SK-N-SH treated with all-trans-retinoic acid at 6 μM for 48 hours (cell line): Measurements from ENCODE around the gene FGGY.
A peak's percentile ranks its signal among the peaks of the same experiment; 100 is the strongest.

Experiments used
- ATAC-seq: fragments of 200-7000 bp; cut with Tn5 transposase; 3 replicates; pipeline ENCODE4 v1.9.1; 2020; ENCODE audit warnings: mild to moderate bottlenecking, moderate library complexity
- ARNTL ChIP-seq: fragments of 450-650 bp; formaldehyde crosslinking; IDR thresholded peaks from 2 replicates; pipeline ENCODE4 v1.5.0; 2020; ENCODE audit warnings: low read depth, mild to moderate bottlenecking, moderate library complexity, borderline replicate concordance
- BACH2 ChIP-seq: fragments of 250-450 bp; sonication (Bioruptor Pico); IDR thresholded peaks from 2 replicates; pipeline ENCODE4 v1.9.0; 2021; ENCODE audit warnings: mild to moderate bottlenecking, borderline replicate concordance
- CSDC2 ChIP-seq: fragments of 250-450 bp; sonication (Bioruptor Pico); IDR thresholded peaks from 2 replicates; pipeline ENCODE4 v1.5.0; 2020; ENCODE audit warnings: mild to moderate bottlenecking, moderate library complexity
- ESRRG ChIP-seq: fragments of 250-450 bp; sonication (Bioruptor Pico); IDR thresholded peaks from 2 replicates; pipeline ENCODE4 v1.6.1; 2021; ENCODE audit warnings: mild to moderate bottlenecking
- GLIS3 ChIP-seq: fragments of 250-450 bp; sonication (Bioruptor Pico); IDR thresholded peaks from 2 replicates; pipeline ENCODE4 v1.5.0; 2020; ENCODE audit warnings: mild to moderate bottlenecking, moderate library complexity
- ISL1 ChIP-seq: fragments of 250-450 bp; sonication (Bioruptor Pico); IDR thresholded peaks from 2 replicates; pipeline ENCODE4 v2.1.2; 2022; ENCODE audit warnings: mild to moderate bottlenecking, moderate library complexity
- OSR1 ChIP-seq: fragments of 250-450 bp; sonication (Bioruptor Pico); IDR thresholded peaks from 2 replicates; pipeline ENCODE4 v1.8.0; 2022; ENCODE audit warnings: moderate library complexity, mild to moderate bottlenecking, inconsistent platforms
- PPARA ChIP-seq: fragments of 250-450 bp; sonication (Bioruptor Pico); IDR thresholded peaks from 2 replicates; pipeline ENCODE4 v1.5.0; 2020; ENCODE audit warnings: mild to moderate bottlenecking, borderline replicate concordance
- RARB ChIP-seq: fragments of 250-450 bp; sonication (Bioruptor Pico); IDR thresholded peaks from 2 replicates; pipeline ENCODE4 v1.8.0; 2021; ENCODE audit warnings: mild to moderate bottlenecking, moderate library complexity
- SNAI2 ChIP-seq: fragments of 250-450 bp; sonication (Bioruptor Pico); IDR thresholded peaks from 2 replicates; pipeline ENCODE4 v1.5.0; 2020; ENCODE audit warnings: mild to moderate bottlenecking, moderate library complexity
- TCF4 ChIP-seq: fragments of 250-450 bp; sonication (Bioruptor Pico); IDR thresholded peaks from 2 replicates; pipeline ENCODE4 v1.8.0; 2021; ENCODE audit warnings: mild to moderate bottlenecking, moderate library complexity, borderline replicate concordance
- TOX ChIP-seq: fragments of 250-450 bp; sonication (Bioruptor Pico); IDR thresholded peaks from 2 replicates; pipeline ENCODE4 v1.8.0; 2021; ENCODE audit warnings: mild to moderate bottlenecking, moderate library complexity, borderline replicate concordance
- ZNF565 ChIP-seq: fragments of 450-650 bp; formaldehyde crosslinking; conservative IDR thresholded peaks from 2 replicates; pipeline ENCODE4 v1.5.0; 2020; ENCODE audit warnings: low read depth, mild to moderate bottlenecking, moderate library complexity
- ZNF8 ChIP-seq: fragments of 450-650 bp; formaldehyde crosslinking; IDR thresholded peaks from 2 replicates; pipeline ENCODE4 v1.5.0; 2020; ENCODE audit warnings: mild to moderate bottlenecking, moderate library complexity
- TF ChIP-seq, protein P1 (sequence below): fragments of 250-450 bp; sonication (Bioruptor Pico); IDR thresholded peaks from 2 replicates; pipeline ENCODE4 v1.5.1; 2020; ENCODE audit warnings: low read depth, mild to moderate bottlenecking, moderate library complexity
- TF ChIP-seq, protein P2 (sequence below): fragments of 250-450 bp; sonication (Bioruptor Pico); IDR thresholded peaks from 2 replicates; pipeline ENCODE4 v1.5.1; 2021; ENCODE audit warnings: mild to moderate bottlenecking, moderate library complexity
- TF ChIP-seq, protein P3 (sequence below): fragments of 250-450 bp; sonication (Bioruptor Pico); IDR thresholded peaks from 2 replicates; pipeline ENCODE4 v1.8.0; 2020; ENCODE audit warnings: mild to moderate bottlenecking, moderate library complexity, borderline replicate concordance
- TF ChIP-seq, protein P4 (sequence below): fragments of 250-450 bp; sonication (Bioruptor Pico); IDR thresholded peaks from 2 replicates; pipeline ENCODE4 v1.5.0; 2020; ENCODE audit warnings: mild to moderate bottlenecking, moderate library complexity

The FGGY gene

DNA sequence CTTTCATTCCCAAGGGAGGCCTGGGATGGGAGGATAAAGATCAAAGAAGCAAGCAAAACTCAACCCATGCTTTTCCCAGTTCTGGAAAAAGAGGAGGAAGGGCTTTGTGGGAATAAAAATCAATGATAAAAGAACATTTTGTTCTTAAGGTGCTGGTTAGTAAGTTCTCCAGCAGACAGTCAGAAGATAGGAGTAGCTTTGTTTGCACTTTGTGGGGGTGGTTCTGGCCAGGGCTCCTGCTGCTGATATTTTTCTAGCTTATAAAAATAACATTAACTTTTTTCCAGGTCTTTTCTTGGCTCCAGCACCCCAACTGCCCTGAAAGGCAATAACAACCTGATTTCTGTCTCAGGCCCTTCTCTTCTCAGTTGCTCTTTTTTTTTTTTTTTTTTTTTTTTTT lies 220.0 kb downstream of the FGGY start (continued):
- TF ChIP-seq, protein P1, sequence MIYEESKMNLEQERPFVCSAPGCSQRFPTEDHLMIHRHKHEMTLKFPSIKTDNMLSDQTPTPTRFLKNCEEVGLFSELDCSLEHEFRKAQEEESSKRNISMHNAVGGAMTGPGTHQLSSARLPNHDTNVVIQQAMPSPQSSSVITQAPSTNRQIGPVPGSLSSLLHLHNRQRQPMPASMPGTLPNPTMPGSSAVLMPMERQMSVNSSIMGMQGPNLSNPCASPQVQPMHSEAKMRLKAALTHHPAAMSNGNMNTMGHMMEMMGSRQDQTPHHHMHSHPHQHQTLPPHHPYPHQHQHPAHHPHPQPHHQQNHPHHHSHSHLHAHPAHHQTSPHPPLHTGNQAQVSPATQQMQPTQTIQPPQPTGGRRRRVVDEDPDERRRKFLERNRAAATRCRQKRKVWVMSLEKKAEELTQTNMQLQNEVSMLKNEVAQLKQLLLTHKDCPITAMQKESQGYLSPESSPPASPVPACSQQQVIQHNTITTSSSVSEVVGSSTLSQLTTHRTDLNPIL (CRISPR knock-in tag), result no peak
- TF ChIP-seq BACH2 (CRISPR knock-in tag) (no peak), ZNF565 (no peak), ZNF8 (CRISPR knock-in tag) (no peak), GLIS3 (CRISPR knock-in tag) (no peak), RARB (CRISPR knock-in tag) (no peak)

DNA sequence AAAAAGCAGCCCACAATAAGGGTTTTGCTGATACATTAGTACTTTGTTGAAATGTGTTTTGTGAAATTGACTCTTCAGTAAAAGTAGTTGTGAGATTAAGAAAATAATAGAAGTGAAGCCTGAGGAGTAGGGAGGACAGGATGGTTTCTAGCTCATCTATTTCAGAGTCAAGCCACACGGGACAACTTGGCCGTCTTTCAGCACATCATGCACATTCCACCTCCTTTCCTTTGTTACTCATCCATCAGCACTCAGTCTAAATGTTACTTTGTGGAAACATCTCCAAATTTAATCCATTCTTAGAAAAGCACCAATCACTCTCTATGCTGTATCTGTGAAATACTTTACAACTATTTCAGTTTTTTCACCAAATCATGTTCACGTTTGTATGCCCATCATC lies 223.3 kb downstream of the FGGY start:
- TF ChIP-seq, protein P2, sequence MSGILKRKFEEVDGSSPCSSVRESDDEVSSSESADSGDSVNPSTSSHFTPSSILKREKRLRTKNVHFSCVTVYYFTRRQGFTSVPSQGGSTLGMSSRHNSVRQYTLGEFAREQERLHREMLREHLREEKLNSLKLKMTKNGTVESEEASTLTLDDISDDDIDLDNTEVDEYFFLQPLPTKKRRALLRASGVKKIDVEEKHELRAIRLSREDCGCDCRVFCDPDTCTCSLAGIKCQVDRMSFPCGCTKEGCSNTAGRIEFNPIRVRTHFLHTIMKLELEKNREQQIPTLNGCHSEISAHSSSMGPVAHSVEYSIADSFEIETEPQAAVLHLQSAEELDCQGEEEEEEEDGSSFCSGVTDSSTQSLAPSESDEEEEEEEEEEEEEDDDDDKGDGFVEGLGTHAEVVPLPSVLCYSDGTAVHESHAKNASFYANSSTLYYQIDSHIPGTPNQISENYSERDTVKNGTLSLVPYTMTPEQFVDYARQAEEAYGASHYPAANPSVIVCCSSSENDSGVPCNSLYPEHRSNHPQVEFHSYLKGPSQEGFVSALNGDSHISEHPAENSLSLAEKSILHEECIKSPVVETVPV (CRISPR knock-in tag), result no peak
- TF ChIP-seq SNAI2 (CRISPR knock-in tag) (no peak), TOX (CRISPR knock-in tag) (no peak), ARNTL (CRISPR knock-in tag) (no peak), OSR1 (CRISPR knock-in tag) (no peak), GLIS3 (CRISPR knock-in tag) (no peak), BACH2 (CRISPR knock-in tag) (no peak), ESRRG (no peak), PPARA (CRISPR knock-in tag) (no peak), ZNF565 (no peak), CSDC2 (CRISPR knock-in tag) (no peak), ISL1 (no peak), TCF4 (CRISPR knock-in tag) (no peak), RARB (CRISPR knock-in tag) (no peak)
- TF ChIP-seq, protein P3, sequence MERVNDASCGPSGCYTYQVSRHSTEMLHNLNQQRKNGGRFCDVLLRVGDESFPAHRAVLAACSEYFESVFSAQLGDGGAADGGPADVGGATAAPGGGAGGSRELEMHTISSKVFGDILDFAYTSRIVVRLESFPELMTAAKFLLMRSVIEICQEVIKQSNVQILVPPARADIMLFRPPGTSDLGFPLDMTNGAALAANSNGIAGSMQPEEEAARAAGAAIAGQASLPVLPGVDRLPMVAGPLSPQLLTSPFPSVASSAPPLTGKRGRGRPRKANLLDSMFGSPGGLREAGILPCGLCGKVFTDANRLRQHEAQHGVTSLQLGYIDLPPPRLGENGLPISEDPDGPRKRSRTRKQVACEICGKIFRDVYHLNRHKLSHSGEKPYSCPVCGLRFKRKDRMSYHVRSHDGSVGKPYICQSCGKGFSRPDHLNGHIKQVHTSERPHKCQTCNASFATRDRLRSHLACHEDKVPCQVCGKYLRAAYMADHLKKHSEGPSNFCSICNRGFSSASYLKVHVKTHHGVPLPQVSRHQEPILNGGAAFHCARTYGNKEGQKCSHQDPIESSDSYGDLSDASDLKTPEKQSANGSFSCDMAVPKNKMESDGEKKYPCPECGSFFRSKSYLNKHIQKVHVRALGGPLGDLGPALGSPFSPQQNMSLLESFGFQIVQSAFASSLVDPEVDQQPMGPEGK (CRISPR knock-in tag), result no peak
- TF ChIP-seq, protein P1 (CRISPR knock-in tag), result no peak
- TF ChIP-seq, protein P4, sequence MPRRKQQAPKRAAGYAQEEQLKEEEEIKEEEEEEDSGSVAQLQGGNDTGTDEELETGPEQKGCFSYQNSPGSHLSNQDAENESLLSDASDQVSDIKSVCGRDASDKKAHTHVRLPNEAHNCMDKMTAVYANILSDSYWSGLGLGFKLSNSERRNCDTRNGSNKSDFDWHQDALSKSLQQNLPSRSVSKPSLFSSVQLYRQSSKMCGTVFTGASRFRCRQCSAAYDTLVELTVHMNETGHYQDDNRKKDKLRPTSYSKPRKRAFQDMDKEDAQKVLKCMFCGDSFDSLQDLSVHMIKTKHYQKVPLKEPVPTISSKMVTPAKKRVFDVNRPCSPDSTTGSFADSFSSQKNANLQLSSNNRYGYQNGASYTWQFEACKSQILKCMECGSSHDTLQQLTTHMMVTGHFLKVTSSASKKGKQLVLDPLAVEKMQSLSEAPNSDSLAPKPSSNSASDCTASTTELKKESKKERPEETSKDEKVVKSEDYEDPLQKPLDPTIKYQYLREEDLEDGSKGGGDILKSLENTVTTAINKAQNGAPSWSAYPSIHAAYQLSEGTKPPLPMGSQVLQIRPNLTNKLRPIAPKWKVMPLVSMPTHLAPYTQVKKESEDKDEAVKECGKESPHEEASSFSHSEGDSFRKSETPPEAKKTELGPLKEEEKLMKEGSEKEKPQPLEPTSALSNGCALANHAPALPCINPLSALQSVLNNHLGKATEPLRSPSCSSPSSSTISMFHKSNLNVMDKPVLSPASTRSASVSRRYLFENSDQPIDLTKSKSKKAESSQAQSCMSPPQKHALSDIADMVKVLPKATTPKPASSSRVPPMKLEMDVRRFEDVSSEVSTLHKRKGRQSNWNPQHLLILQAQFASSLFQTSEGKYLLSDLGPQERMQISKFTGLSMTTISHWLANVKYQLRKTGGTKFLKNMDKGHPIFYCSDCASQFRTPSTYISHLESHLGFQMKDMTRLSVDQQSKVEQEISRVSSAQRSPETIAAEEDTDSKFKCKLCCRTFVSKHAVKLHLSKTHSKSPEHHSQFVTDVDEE (CRISPR knock-in tag), result no peak
- peak; percentile 47; the same call in 2 of the 3 replicates for ATAC-seq

DNA sequence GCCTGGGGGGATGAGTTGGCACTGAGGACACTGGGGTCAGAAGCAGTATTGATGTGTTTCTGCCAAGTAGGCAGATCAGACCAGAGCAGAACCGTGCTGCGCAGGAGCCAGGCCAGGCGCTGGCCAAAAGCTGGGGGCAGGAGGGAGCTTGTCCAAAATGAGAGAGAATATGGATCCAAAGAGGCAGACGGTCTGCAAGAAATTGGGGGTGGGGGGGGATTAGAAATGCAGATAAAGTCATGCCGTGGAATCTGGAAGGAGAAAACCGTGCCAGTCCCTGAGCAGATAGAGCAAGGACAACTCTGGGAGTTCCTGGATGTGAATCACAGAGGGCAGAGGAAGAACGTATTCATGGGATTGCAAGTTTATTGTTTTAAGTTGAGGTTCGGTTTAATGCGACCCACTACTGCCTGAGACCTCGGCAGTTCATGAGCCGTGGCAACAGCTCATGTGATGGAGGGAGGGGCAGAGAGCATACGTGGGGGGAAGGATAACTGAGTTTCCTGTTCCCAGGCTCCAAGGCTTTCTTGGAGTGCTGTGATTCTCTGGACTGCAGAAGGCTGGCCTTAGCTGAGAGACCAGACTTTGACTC lies 224.0 kb downstream of the FGGY start:
- TF ChIP-seq ISL1 (no peak), GLIS3 (CRISPR knock-in tag) (no peak), CSDC2 (CRISPR knock-in tag) (no peak)
- TF ChIP-seq, protein P2 (CRISPR knock-in tag), result no peak

More for the DNA sequence above, 224.0 kb downstream of the FGGY start:
- ATAC-seq, result no peak
